Measurements from ENCODE around the gene SCARB2. TPM values are rescaled to one million over a fixed set of nuclear protein-coding genes. Genes with fewer than 3 reads are reported as not detected.

The SCARB2 gene
- total RNA-seq, 1 donor from 2014 or later, result 1.9 TPM

DNA sequence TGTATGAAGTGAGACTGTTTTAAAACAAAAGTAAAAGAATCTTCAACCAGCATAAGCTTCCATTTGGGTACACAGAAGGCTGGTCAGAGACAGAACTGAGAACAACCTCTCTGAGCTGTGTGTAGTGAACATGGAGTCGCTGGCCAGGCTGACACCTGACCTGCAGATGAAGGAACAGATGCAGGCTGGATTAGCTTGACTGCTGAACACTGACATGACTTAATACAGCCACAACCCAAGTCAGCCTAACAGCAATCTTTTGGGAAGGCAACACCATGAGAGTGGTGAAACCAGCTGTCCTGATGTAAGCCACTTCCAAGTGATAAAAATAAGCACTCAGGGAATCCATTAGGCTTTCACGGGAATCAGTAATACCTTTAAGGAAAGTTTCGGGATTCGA lies 10.1 kb downstream of the SCARB2 start:
- no peak overlapping the region for H3K4me3 Mint-ChIP-seq (ENCODE audit: low read depth)
- H3K4me1 Mint-ChIP-seq (ENCODE audit: low read depth), result peaks cover 6% of the 10 kb centered on the region
- H3K36me3 Mint-ChIP-seq (ENCODE audit: low read depth), result no peaks in the 10 kb centered on the region
- no peak overlapping the region for H3K27ac Mint-ChIP-seq
- no peaks in the 10 kb centered on the region for H3K27me3 Mint-ChIP-seq (ENCODE audit: low read depth)
- intact Hi-C loops (cut with micrococcal nuclease), result no loop called here
- no peak for DNase-seq (ENCODE audit: low spot score)
- no peaks in the 10 kb centered on the region for H3K9me3 Mint-ChIP-seq

DNA sequence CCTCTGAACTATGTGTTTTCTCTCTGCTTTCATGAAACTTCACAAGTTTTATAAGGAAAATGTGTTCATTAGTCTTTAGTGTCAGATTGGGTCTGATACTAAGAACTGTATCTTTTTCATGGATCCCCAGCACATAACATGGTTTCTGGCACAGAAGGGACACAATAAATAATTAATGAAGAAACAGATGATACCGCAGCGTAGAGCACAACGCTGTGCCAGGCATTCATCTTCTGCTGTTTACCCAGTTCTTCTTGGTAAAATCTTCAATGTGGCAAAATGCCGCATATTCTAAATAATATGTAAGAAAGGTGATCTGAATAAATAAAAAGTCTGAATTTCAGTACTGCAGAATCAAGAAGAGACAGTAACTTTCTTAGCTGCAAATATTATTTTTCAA lies 12.3 kb downstream of the SCARB2 start:
- no peak for DNase-seq (ENCODE audit: low spot score)
- Mint-ChIP-seq H3K27ac (no peak overlapping the region), H3K9me3 (no peaks in the 10 kb centered on the region), H3K4me3 (ENCODE audit: low read depth) (no peak overlapping the region), H3K4me1 (ENCODE audit: low read depth) (peaks cover 21% of the 10 kb centered on the region), H3K27me3 (ENCODE audit: low read depth) (no peaks in the 10 kb centered on the region), H3K36me3 (ENCODE audit: low read depth) (no peaks in the 10 kb centered on the region)
- intact Hi-C loops (cut with micrococcal nuclease), result no loop called here

- no peak overlapping the region for H3K27ac Mint-ChIP-seq
- no peaks in the 10 kb centered on the region for H3K36me3 Mint-ChIP-seq (ENCODE audit: low read depth)
- H3K9me3 Mint-ChIP-seq, result no peaks in the 10 kb centered on the region
- no peak overlapping the region for H3K4me3 Mint-ChIP-seq (ENCODE audit: low read depth)
- H3K4me1 Mint-ChIP-seq (ENCODE audit: low read depth), result peaks cover 21% of the 10 kb centered on the region
- DNase-seq (ENCODE audit: low spot score), result no peak
- intact Hi-C loops (cut with micrococcal nuclease), result no loop called here
- H3K27me3 Mint-ChIP-seq (ENCODE audit: low read depth), result no peaks in the 10 kb centered on the region
These were observed 12.8 kb downstream of the SCARB2 start for GRCh38 chr4:76200771-76201231.

DNA sequence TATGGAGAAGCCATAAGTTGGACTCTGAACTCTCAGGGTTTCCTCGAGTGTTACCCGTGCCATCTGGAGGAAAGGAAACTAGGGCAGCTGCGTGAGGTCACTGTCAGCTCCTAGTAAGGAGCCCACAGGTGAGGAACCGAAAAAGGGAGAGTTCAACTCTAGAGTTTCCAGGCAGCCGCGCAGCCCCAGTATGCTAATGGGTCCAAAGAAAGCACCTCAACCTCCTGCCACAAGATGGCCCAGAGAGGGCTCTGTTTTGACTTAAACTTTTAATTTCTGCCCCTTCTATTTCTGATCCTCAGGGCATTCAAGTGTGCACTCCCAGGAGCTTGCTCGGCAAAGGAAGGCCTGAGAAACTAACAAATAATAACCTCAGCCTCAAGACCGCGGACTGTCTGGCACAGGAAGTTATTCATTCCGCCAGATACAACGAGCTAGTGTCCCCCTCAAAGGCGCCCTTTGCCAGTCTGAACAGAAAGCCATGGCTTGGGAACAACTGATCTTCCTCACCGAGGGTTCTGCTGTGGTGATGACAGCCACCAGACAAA lies 13.9 kb downstream of the SCARB2 start:
- Mint-ChIP-seq H3K9me3 (no peaks in the 10 kb centered on the region), H3K27me3 (ENCODE audit: low read depth) (no peaks in the 10 kb centered on the region), H3K4me3 (ENCODE audit: low read depth) (no peak overlapping the region), H3K4me1 (ENCODE audit: low read depth) (peaks cover 21% of the 10 kb centered on the region), H3K36me3 (ENCODE audit: low read depth) (no peaks in the 10 kb centered on the region), H3K27ac (no peak overlapping the region)
- no peak for DNase-seq (ENCODE audit: low spot score)
- intact Hi-C loops (cut with micrococcal nuclease), result loop anchor here (2.0 kb wide), 1 partner anchor 13 kb away; the partner anchor contains the start of gene SCARB2

DNA sequence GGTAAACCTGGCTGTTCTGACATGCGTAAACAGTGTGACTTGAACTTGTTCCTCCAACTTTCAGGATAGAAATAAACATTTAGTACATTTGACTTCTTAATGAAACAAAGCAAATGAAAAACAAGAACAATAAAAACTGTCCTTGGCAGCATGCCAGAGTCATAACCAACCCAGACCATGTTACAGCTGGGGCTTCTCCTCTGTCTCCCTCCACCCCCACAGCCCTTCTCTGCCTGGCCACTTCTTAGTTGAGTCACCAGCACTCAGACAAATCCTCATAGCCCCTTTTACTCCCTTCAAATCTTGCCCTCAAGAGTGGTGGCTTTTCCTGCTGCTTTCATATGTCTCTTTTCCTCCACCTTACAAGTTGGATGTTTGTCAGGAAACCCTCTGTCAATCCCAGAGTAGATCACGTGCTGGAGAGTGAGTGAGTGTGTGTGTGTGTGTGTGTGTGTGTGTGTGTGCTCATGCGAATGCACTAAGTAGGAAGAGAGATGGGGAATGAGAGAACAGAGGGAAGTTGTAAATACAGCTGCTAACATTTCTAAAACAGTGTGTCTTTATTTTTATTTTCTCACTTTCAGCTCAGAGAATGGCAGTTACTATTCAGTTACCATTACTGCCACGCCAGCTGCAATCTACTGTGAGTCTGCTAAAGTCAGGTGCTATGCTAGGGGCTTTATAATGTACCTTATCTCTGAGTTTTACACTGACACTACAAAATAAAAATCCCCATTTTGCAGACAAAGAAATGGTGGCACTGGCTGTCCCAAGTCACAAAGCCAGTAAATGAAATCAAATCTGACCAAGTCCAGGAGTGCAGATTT lies 15.0 kb downstream of the SCARB2 start:
- peaks cover 26% of the 10 kb centered on the region for H3K4me1 Mint-ChIP-seq (ENCODE audit: low read depth)
- H3K4me3 Mint-ChIP-seq (ENCODE audit: low read depth), result no peak overlapping the region
- intact Hi-C loops (cut with micrococcal nuclease), result loop anchor here (2.0 kb wide), 1 partner anchor 14 kb away; the partner anchor contains the start of gene SCARB2
- H3K27me3 Mint-ChIP-seq (ENCODE audit: low read depth), result no peaks in the 10 kb centered on the region
- no peak overlapping the region for H3K27ac Mint-ChIP-seq
- DNase-seq (ENCODE audit: low spot score), result no peak
- no peaks in the 10 kb centered on the region for H3K36me3 Mint-ChIP-seq (ENCODE audit: low read depth)
- no peaks in the 10 kb centered on the region for H3K9me3 Mint-ChIP-seq

DNA sequence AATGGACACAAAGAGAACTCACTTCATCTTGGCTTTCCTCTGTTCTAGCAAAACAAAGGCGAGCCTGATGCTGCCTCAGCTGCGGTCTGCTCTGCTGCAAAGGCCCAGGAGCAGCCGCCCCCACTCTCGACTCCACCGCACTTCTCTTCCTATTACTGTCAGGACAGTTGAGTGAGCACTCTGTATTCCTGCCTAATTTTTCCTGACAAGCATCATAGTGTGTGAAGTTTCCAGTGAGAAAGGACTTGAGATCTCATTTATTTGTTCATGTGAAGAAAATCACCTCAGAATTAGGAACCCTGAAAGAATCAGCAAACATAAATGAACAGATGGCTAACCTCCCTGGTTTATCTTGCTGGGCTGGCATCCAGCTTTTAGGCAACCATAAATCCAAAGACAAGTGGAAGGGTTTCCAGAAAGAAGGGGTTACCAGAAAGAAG lies 15.6 kb downstream of the SCARB2 start:
- intact Hi-C loops (cut with micrococcal nuclease), result loop anchor here (2.0 kb wide), 1 partner anchor 15 kb away; the partner anchor contains the start of gene SCARB2
- Mint-ChIP-seq H3K27ac (no peak overlapping the region), H3K36me3 (ENCODE audit: low read depth) (no peaks in the 10 kb centered on the region), H3K4me1 (ENCODE audit: low read depth) (peaks cover 26% of the 10 kb centered on the region), H3K27me3 (ENCODE audit: low read depth) (no peaks in the 10 kb centered on the region), H3K4me3 (ENCODE audit: low read depth) (no peak overlapping the region), H3K9me3 (no peaks in the 10 kb centered on the region)
- DNase-seq (ENCODE audit: low spot score), result no peak

DNA sequence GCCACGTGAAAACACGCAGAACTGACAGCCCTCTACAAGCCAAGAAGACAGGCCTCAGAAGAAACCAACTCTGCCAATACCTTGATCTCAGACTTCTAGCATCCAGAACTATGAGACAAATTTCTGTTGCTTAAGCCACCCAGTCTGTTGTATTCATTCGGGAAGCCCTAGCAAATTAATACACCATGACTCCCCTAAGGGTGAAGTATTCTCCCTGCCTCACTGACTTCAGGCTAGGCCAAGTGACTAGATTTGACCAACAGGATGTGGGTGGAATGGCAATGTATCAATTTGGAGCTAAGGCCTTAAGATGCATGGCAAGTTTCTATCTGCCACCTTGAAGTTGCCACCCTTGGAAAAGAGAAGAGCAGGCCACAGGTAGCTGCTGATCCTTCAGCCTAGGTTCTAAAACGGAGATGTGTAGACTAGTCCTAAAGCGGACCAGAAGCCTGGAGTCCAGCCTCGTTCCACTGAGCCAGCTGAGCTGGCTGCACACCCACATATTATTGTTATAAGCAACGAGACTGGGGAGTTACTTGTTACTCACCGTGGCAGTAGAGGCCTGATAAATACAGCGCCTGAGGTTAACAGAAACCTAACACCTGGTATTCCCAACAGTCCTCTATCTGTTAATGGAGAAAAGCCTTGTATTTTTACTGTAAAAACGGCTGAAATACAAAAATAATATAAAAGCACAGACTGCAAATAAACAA lies 16.4 kb downstream of the SCARB2 start:
- peaks cover 26% of the 10 kb centered on the region for H3K4me1 Mint-ChIP-seq (ENCODE audit: low read depth)
- H3K27ac Mint-ChIP-seq, result no peak overlapping the region
- peaks cover 1% of the 10 kb centered on the region for H3K9me3 Mint-ChIP-seq
- H3K36me3 Mint-ChIP-seq (ENCODE audit: low read depth), result peaks cover 2% of the 10 kb centered on the region
- intact Hi-C loops (cut with micrococcal nuclease), result no loop called here
- H3K4me3 Mint-ChIP-seq (ENCODE audit: low read depth), result no peak overlapping the region
- H3K27me3 Mint-ChIP-seq (ENCODE audit: low read depth), result no peaks in the 10 kb centered on the region
- DNase-seq (ENCODE audit: low spot score), result no peak

DNA sequence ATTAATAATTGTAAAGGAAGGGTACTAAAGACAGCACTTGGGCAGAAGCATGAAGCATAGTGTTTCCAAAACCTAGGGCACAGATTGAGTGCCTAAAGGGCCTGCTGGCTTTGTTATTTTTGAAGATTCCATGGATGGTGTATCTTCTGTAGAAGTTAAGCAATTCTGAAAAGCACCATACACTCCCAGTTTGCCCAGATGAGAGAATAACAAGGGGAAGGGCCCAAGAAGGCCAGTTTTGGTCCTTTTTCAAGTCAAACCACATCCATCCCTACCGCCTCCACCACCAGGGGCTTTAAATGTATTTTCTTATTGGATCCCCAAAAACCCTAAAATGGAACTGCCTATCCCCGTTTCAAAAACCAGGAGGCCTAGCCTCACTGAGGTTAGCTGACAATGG lies 17.2 kb downstream of the SCARB2 start:
- Mint-ChIP-seq H3K27ac (no peak overlapping the region), H3K36me3 (ENCODE audit: low read depth) (peaks cover 5% of the 10 kb centered on the region), H3K4me3 (ENCODE audit: low read depth) (no peak overlapping the region), H3K9me3 (peaks cover 4% of the 10 kb centered on the region), H3K4me1 (ENCODE audit: low read depth) (peaks cover 26% of the 10 kb centered on the region), H3K27me3 (ENCODE audit: low read depth) (no peaks in the 10 kb centered on the region)
- intact Hi-C loops (cut with micrococcal nuclease), result no loop called here
- no peak for DNase-seq (ENCODE audit: low spot score)

DNA sequence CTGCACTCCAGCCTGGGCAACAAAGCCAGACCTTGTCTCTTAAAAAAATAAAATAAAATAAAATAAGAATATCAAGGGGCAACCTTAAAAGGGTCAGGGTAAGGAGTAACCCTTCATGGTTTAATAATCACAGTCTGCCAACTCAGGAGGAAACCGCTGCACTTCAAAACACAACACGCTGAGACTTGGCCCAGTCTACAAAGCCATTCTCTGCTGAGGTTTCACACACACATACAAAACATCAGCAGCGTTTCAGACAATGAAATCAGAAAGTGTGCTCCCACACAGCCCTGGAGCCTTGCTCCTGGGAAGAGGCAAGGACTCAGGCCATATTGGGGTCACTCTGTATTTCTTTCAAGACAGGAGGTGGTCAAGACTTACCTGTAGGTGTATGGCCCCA lies 18.3 kb downstream of the SCARB2 start:
- intact Hi-C loops (cut with micrococcal nuclease), result no loop called here
- peaks cover 4% of the 10 kb centered on the region for H3K9me3 Mint-ChIP-seq

GRCh38 chr4:76194325-76194724 lies 19.3 kb downstream of the SCARB2 start:
- Mint-ChIP-seq H3K36me3 (ENCODE audit: low read depth) (peaks cover 5% of the 10 kb centered on the region), H3K27me3 (ENCODE audit: low read depth) (no peaks in the 10 kb centered on the region), H3K27ac (no peak overlapping the region), H3K4me3 (ENCODE audit: low read depth) (no peak overlapping the region), H3K4me1 (ENCODE audit: low read depth) (peaks cover 23% of the 10 kb centered on the region), H3K9me3 (peaks cover 4% of the 10 kb centered on the region)
- no peak for DNase-seq (ENCODE audit: low spot score)
- intact Hi-C loops (cut with micrococcal nuclease), result no loop called here

More for the DNA sequence above, 18.3 kb downstream of the SCARB2 start:
- no peak overlapping the region for H3K4me3 Mint-ChIP-seq (ENCODE audit: low read depth)
- peaks cover 26% of the 10 kb centered on the region for H3K4me1 Mint-ChIP-seq (ENCODE audit: low read depth)
- DNase-seq (ENCODE audit: low spot score), result no peak
- H3K27ac Mint-ChIP-seq, result no peak overlapping the region
- peaks cover 5% of the 10 kb centered on the region for H3K36me3 Mint-ChIP-seq (ENCODE audit: low read depth)
- H3K27me3 Mint-ChIP-seq (ENCODE audit: low read depth), result no peaks in the 10 kb centered on the region

DNA sequence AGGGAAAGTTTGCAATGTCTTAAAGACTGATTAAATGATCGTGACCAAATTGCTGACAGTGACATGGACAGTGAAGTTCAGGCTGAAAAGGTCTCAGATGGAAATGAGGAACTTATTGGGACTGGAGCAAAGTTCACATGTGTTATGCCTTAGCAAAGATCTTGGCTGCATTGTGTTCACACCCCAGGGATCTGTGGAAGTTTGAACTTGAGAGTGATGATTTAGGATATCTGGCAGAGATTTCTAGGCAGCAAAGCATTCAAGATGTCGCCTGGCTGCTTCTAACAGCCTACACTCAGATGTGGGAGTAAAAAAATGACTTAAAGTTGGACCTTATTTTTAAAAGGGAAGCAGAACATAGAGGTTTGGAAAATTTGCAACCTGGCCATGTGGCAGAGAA lies 21.4 kb downstream of the SCARB2 start:
- Mint-ChIP-seq H3K27me3 (ENCODE audit: low read depth) (no peaks in the 10 kb centered on the region), H3K9me3 (peaks cover 4% of the 10 kb centered on the region), H3K4me1 (ENCODE audit: low read depth) (peaks cover 7% of the 10 kb centered on the region), H3K36me3 (ENCODE audit: low read depth) (peaks cover 5% of the 10 kb centered on the region), H3K4me3 (ENCODE audit: low read depth) (no peak overlapping the region), H3K27ac (no peak overlapping the region)
- intact Hi-C loops (cut with micrococcal nuclease), result no loop called here
- no peak for DNase-seq (ENCODE audit: low spot score)

- H3K9me3 Mint-ChIP-seq, result peaks cover 4% of the 10 kb centered on the region
- no peaks in the 10 kb centered on the region for H3K27me3 Mint-ChIP-seq (ENCODE audit: low read depth)
- peaks cover 5% of the 10 kb centered on the region for H3K36me3 Mint-ChIP-seq (ENCODE audit: low read depth)
- H3K4me3 Mint-ChIP-seq (ENCODE audit: low read depth), result no peak overlapping the region
- H3K4me1 Mint-ChIP-seq (ENCODE audit: low read depth), result no peaks in the 10 kb centered on the region
- DNase-seq (ENCODE audit: low spot score), result no peak
- intact Hi-C loops (cut with micrococcal nuclease), result no loop called here
- H3K27ac Mint-ChIP-seq, result no peak overlapping the region
These were observed 25.1 kb downstream of the SCARB2 start for GRCh38 chr4:76188557-76188956.

GRCh38 chr4:76188149-76188548 lies 25.5 kb downstream of the SCARB2 start:
- H3K9me3 Mint-ChIP-seq, result peaks cover 4% of the 10 kb centered on the region
- intact Hi-C loops (cut with micrococcal nuclease), result no loop called here
- no peak for DNase-seq (ENCODE audit: low spot score)
- H3K4me1 Mint-ChIP-seq (ENCODE audit: low read depth), result no peaks in the 10 kb centered on the region
- H3K27me3 Mint-ChIP-seq (ENCODE audit: low read depth), result no peaks in the 10 kb centered on the region
- H3K27ac Mint-ChIP-seq, result no peak overlapping the region
- peaks cover 5% of the 10 kb centered on the region for H3K36me3 Mint-ChIP-seq (ENCODE audit: low read depth)
- no peak overlapping the region for H3K4me3 Mint-ChIP-seq (ENCODE audit: low read depth)

All from activated T-helper 2 cell treated with anti-CD3 and anti-CD28 coated beads, Interferon-gamma antibody, Interleukin-2, Interleukin-4, amounts not matched to agents 10 μg/mL and 5 μg/mL and 100 μg/mL, durations not matched to agents 14 hours and 24 hours and 36 hours (primary cell).